K562 treated with DMSO at 1 percent for 48 hours (cell line): ENCODE measurements around the gene AQP6. TPM values are rescaled to one million over a fixed set of nuclear protein-coding genes. Genes with fewer than 3 reads are reported as not detected.

ENCODE experiments used
- total RNA-seq: library from RNA; unstranded; fragments of 300-600 nt; gene quantifications from 2 replicates; pipeline ENCODE4 v1.2.3, GENCODE V29; 2022; ENCODE audit warnings: low replicate concordance; ENCODE audit errors: extremely low read depth

AQP6 gene
- total RNA-seq: not detected in 2 replicates

GRCh38 chr12:49972641-49973360 is at the start of gene AQP6:
Gene AQP6 (plus strand): TSS chr12:49972947. CDS start chr12:49973174, 227 bp downstream.

GRCh38 chr12:49950273-49951251 is 22.2 kb upstream of the AQP6 start, which contains the start of gene AQP2:
Gene AQP2 (plus strand): TSS chr12:49950737. CDS start chr12:49950831, 94 bp downstream.

GRCh38 chr12:49961111-49961922 is 11.4 kb upstream of the AQP6 start, which contains the start of gene AQP5:
Gene AQP5 (plus strand): TSS chr12:49961872. CDS start chr12:49962018, 146 bp downstream.

GRCh38 chr12:50025187-50026059 is 52.7 kb downstream of the AQP6 start, which contains the start of gene RACGAP1:
Gene RACGAP1 (minus strand): TSS chr12:50025494. CDS start chr12:50016715, 8,779 bp downstream.

Other genes with a start within 250 kb of the AQP6 start
- 294 TPM in 1 of 2 replicates, not detected in the other for gene TMBIM6, start 231.4 kb upstream of the AQP6 start, total RNA-seq
- gene NCKAP5L, start 144.5 kb upstream of the AQP6 start, total RNA-seq: not detected in 2 replicates
- gene BCDIN3D, start 129.8 kb upstream of the AQP6 start, total RNA-seq: not detected in 2 replicates
- not detected in 2 replicates for gene FAIM2, start 69.0 kb upstream of the AQP6 start, total RNA-seq
- not detected in 2 replicates for gene AQP2, start 22.2 kb upstream of the AQP6 start, total RNA-seq
- gene AQP5, start 11.1 kb upstream of the AQP6 start, total RNA-seq: not detected in 2 replicates
- not detected in 2 replicates for gene RACGAP1, start 52.5 kb downstream of the AQP6 start, total RNA-seq
- not detected in 2 replicates for gene ASIC1, start 84.6 kb downstream of the AQP6 start, total RNA-seq
- gene SMARCD1, start 112.4 kb downstream of the AQP6 start, total RNA-seq: not detected in 2 replicates
- not detected in 2 replicates for gene GPD1, start 131.1 kb downstream of the AQP6 start, total RNA-seq
- not detected in 2 replicates for gene COX14, start 139.3 kb downstream of the AQP6 start, total RNA-seq
- not detected in 2 replicates for gene CERS5, start 194.4 kb downstream of the AQP6 start, total RNA-seq